AG04450 (cell line): ENCODE results near the gene DNASE1L2. TPM values are rescaled to one million over a fixed set of nuclear protein-coding genes. Genes with fewer than 3 reads are reported as not detected.
A peak's percentile ranks its signal among the peaks of the same experiment; 100 is the strongest.
"Not testable (repeated sequence)": the region's sequence is repeated elsewhere in the genome, so short reads cannot be mapped to it uniquely, and the experiment has no call there.

Experiments
- CTCF ChIA-PET: fragments of 300-600, 350-600 bp; formaldehyde crosslinking; extraction: SDS; loops from one replicate; lab custom pipeline; 2022; ENCODE audit warnings: antibody characterized with exemption, inconsistent platforms; lab: Charles Lee
- POLR2A ChIA-PET: fragments of 350-600 bp; formaldehyde crosslinking; extraction: SDS; loops from one replicate; lab custom pipeline; 2021; ENCODE audit warnings: antibody characterized with exemption, inconsistent platforms; lab: Yijun Ruan, JAX
- DNase-seq: peaks from one replicate; pipeline ENCODE4 v3.0.0-alpha.2; 2011; ENCODE audit warnings: low read depth, low spot score
- H3K27ac ChIP-seq: one replicate; pipeline ENCODE4 v1.5.1; 2012; ENCODE audit warnings: low read depth, low read length, control low read depth
- H3K27me3 ChIP-seq: one replicate; pipeline ENCODE4 v1.6.0; 2012; ENCODE audit warnings: low read length; ENCODE audit not compliant: control insufficient read depth, insufficient read depth
- H3K4me3 ChIP-seq: 2 replicates; pipeline ENCODE4 v1.5.1; 2011; ENCODE audit warnings: mild to moderate bottlenecking, low read depth, low read length, control low read depth
- H3K9me3 ChIP-seq: 2 replicates; pipeline ENCODE4 v1.5.1; 2012; ENCODE audit warnings: low read length; ENCODE audit not compliant: control insufficient read depth, insufficient read depth
- CTCF ChIP-seq: IDR thresholded peaks from 2 replicates; pipeline ENCODE4 v1.5.1; 2011; ENCODE audit warnings: low read depth, low read length, control low read depth, inconsistent platforms
- polyA plus RNA-seq: library from polyadenylated mRNA; depleted of rRNA; stranded (reverse); fragments of >200 nt; gene quantifications from 2 replicates; pipeline ENCODE4 v1.2.3, GENCODE V29; 2011

Gene DNASE1L2
- polyA plus RNA-seq, 1 experiment: 0.14 TPM

GRCh38 chr16:2200313-2200712 lies 35.9 kb upstream of the DNASE1L2 start:
- Histone ChIP-seq H3K27me3 (peaks cover 43% of the 10 kb centered on the region), H3K9me3 (peaks cover 8% of the 10 kb centered on the region), H3K4me3 (no peak overlapping the region), H3K27ac (no peak overlapping the region)
- POLR2A ChIA-PET: interaction anchor here (1.0 kb wide), 1 partner anchor 482 kb away, joined by 5 read pairs; the partner anchor contains the start of gene KCTD5
- DNase-seq: no peak
- TF ChIP-seq CTCF: no peak
- CTCF ChIA-PET: no interaction called here

- POLR2A ChIA-PET: interaction anchor here (1.0 to 1.6 kb wide), 2 partner anchors 8 to 48 kb away, joined by 3 to 7 read pairs; partner anchors contain the start of gene TRAF7
Measured at GRCh38 chr16:2203119-2203688, 33.0 kb upstream of the DNASE1L2 start.

GRCh38 chr16:2204416-2205103 lies 31.7 kb upstream of the DNASE1L2 start:
- ChIA-PET CTCF (no interaction called here), POLR2A (interaction anchor here (0.5 to 1.8 kb wide), 4 partner anchors 8 to 50 kb away, joined by 3 to 13 read pairs (median 4); partner anchors contain the start of genes CASKIN1, ECI1 and TRAF7)
- DNase-seq: no peak
- no peak for TF ChIP-seq CTCF
- H3K9me3 ChIP-seq: peaks cover 6% of the 10 kb centered on the region
- peaks cover 9% of the 10 kb centered on the region for H3K27me3 ChIP-seq
- H3K27ac ChIP-seq: peak overlapping the region; percentile 52
- H3K4me3 ChIP-seq: peak overlapping the region; percentile 95

More at GRCh38 chr16:2203119-2203688, 33.0 kb upstream of the DNASE1L2 start:
- H3K4me3 ChIP-seq, CTCF ChIA-PET, H3K27ac ChIP-seq, H3K9me3 ChIP-seq, DNase-seq: not testable (repeated sequence)
- H3K27me3 ChIP-seq: peaks cover 23% of the 10 kb centered on the region

GRCh38 chr16:2205104-2205966 lies 30.9 kb upstream of the DNASE1L2 start, which contains the start of gene MLST8:
MLST8 (plus strand) TSS chr16:2205454; CDS start chr16:2206086, 632 bp downstream.
- H3K4me3 ChIP-seq: peak within 1 kb of the TSS; percentile 95
- H3K9me3 ChIP-seq: peaks cover 3% of the 10 kb centered on the region
- peak; percentile 78 for DNase-seq
- TF ChIP-seq CTCF: no peak
- ChIA-PET CTCF (no interaction called here), POLR2A (interaction anchor here (0.5 to 1.8 kb wide), 6 partner anchors 9 to 262 kb away, joined by 3 to 13 read pairs (median 5); partner anchors contain the start of genes CASKIN1, ECI1, MSRB1 and PGP)
- H3K27ac ChIP-seq: peak within 1 kb of the TSS; percentile 70
- peaks cover 2% of the 10 kb centered on the region for H3K27me3 ChIP-seq

- CTCF ChIA-PET: interaction anchor here (0.7 to 1.0 kb wide), 2 partner anchors 45 to 139 kb away, joined by 3 to 20 read pairs; partner anchors contain the start of gene ECI1
- Histone ChIP-seq H3K27ac (no peak overlapping the region), H3K27me3 (no peaks in the 10 kb centered on the region), H3K4me3 (peak overlapping the region; percentile 95), H3K9me3 (peaks cover 3% of the 10 kb centered on the region; the same call in 1 of the 2 replicates)
- no peak for TF ChIP-seq CTCF
- no peak for DNase-seq
- POLR2A ChIA-PET: interaction anchor here (0.6 to 1.8 kb wide), 5 partner anchors 9 to 263 kb away, joined by 3 to 13 read pairs (median 5); partner anchors contain the start of genes ECI1, MSRB1, PGP and TRAF7
Measured at GRCh38 chr16:2205967-2206313, 30.3 kb upstream of the DNASE1L2 start.
